Ishikawa (cell line): ENCODE measurements around the gene PCSK4.

Experiments
- CREB1 ChIP-seq: IDR thresholded peaks from 2 replicates; pipeline ENCODE4 v1.6.1; 2012; ENCODE audit warnings: low read depth
- EP300 ChIP-seq: IDR thresholded peaks from 2 replicates; pipeline ENCODE4 v1.6.1; 2012; ENCODE audit warnings: borderline replicate concordance
- FOXM1 ChIP-seq: IDR thresholded peaks from 2 replicates; pipeline ENCODE4 v1.6.1; 2012; ENCODE audit warnings: low read depth, borderline replicate concordance
- NFIC ChIP-seq: IDR thresholded peaks from 2 replicates; pipeline ENCODE4 v1.6.1; 2012
- RAD21 ChIP-seq: IDR thresholded peaks from 2 replicates; pipeline ENCODE4 v1.6.1; 2012; ENCODE audit warnings: low read depth
- TAF1 ChIP-seq: IDR thresholded peaks from 2 replicates; pipeline ENCODE4 v1.6.1; 2012; ENCODE audit warnings: low read depth, mild to moderate bottlenecking
- ZBTB7A ChIP-seq: IDR thresholded peaks from 2 replicates; pipeline ENCODE4 v1.6.1; 2012; ENCODE audit warnings: low read depth
- TF ChIP-seq, protein P1 (sequence below): IDR thresholded peaks from 2 replicates; pipeline ENCODE4 v1.6.1; 2012
- TF ChIP-seq, protein P2 (sequence below): IDR thresholded peaks from 2 replicates; pipeline ENCODE4 v1.6.1; 2012
- TF ChIP-seq, protein P3 (sequence below): IDR thresholded peaks from 2 replicates; pipeline ENCODE4 v1.6.1; 2012; ENCODE audit warnings: low read depth, mild to moderate bottlenecking

- TF ChIP-seq, protein P1, sequence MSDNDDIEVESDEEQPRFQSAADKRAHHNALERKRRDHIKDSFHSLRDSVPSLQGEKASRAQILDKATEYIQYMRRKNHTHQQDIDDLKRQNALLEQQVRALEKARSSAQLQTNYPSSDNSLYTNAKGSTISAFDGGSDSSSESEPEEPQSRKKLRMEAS = no peak
- TF ChIP-seq ZBTB7A (no peak), EP300 (no peak), RAD21 (no peak), CREB1 (no peak), FOXM1 (no peak), NFIC (no peak), TAF1 (no peak)
- TF ChIP-seq, protein P2, sequence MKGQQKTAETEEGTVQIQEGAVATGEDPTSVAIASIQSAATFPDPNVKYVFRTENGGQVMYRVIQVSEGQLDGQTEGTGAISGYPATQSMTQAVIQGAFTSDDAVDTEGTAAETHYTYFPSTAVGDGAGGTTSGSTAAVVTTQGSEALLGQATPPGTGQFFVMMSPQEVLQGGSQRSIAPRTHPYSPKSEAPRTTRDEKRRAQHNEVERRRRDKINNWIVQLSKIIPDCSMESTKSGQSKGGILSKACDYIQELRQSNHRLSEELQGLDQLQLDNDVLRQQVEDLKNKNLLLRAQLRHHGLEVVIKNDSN = no peak
- TF ChIP-seq, protein P3, sequence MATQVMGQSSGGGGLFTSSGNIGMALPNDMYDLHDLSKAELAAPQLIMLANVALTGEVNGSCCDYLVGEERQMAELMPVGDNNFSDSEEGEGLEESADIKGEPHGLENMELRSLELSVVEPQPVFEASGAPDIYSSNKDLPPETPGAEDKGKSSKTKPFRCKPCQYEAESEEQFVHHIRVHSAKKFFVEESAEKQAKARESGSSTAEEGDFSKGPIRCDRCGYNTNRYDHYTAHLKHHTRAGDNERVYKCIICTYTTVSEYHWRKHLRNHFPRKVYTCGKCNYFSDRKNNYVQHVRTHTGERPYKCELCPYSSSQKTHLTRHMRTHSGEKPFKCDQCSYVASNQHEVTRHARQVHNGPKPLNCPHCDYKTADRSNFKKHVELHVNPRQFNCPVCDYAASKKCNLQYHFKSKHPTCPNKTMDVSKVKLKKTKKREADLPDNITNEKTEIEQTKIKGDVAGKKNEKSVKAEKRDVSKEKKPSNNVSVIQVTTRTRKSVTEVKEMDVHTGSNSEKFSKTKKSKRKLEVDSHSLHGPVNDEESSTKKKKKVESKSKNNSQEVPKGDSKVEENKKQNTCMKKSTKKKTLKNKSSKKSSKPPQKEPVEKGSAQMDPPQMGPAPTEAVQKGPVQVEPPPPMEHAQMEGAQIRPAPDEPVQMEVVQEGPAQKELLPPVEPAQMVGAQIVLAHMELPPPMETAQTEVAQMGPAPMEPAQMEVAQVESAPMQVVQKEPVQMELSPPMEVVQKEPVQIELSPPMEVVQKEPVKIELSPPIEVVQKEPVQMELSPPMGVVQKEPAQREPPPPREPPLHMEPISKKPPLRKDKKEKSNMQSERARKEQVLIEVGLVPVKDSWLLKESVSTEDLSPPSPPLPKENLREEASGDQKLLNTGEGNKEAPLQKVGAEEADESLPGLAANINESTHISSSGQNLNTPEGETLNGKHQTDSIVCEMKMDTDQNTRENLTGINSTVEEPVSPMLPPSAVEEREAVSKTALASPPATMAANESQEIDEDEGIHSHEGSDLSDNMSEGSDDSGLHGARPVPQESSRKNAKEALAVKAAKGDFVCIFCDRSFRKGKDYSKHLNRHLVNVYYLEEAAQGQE = no peak
Observed at GRCh38 chr19:1521636-1522035, 31.5 kb upstream of the PCSK4 start.
